IMR-90 (cell line): ENCODE results near the gene MRPL28. TPM values are rescaled to one million over a fixed set of nuclear protein-coding genes. Genes with fewer than 3 reads are reported as not detected.

Experiments used
- ATAC-seq: fragments of 200-7000 bp; cut with Tn5 transposase; 2 replicates; pipeline ENCODE4 v1.9.1; 2020; ENCODE audit warnings: low read depth, mild to moderate bottlenecking, moderate library complexity
- BruUV-seq: library from RNA; stranded (reverse); fragments of 400-500 nt; replicated peaks from 2 replicates; lab custom pipeline; 2021; lab: Mats Ljungman, UMichigan
- CTCF ChIA-PET: fragments of 300-600 bp; formaldehyde crosslinking; extraction: SDS; loops from one replicate; lab custom pipeline; 2021; ENCODE audit warnings: antibody characterized with exemption; lab: Yijun Ruan, JAX
- POLR2A ChIA-PET: fragments of 300-600 bp; sonication (Branson Sonifier 250); formaldehyde crosslinking; loops from one replicate; lab custom pipeline; 2022; ENCODE audit warnings: antibody characterized with exemption; ENCODE audit not compliant: unreplicated experiment; lab: Charles Lee
- DNase-seq: peaks from one replicate; pipeline ENCODE4 v3.0.0; 2013
- H2AFZ ChIP-seq: replicated peaks from 2 replicates; pipeline ENCODE3; 2013; ENCODE audit warnings: low read length, mild to moderate bottlenecking; ENCODE audit not compliant: poor library complexity
- H2AK5ac ChIP-seq: 2 replicates; pipeline ENCODE4 v1.6.1; 2013; ENCODE audit warnings: low read depth, low read length, inconsistent platforms
- H2AK9ac ChIP-seq: replicated peaks from 2 replicates; pipeline ENCODE3; 2013; ENCODE audit warnings: mild to moderate bottlenecking, low read depth, low read length, moderate library complexity; ENCODE audit not compliant: poor library complexity
- H2BK120ac ChIP-seq: 2 replicates; pipeline ENCODE4 v1.6.1; 2013; ENCODE audit warnings: low read depth, low read length, inconsistent platforms
- H2BK15ac ChIP-seq: 3 replicates; pipeline ENCODE4 v1.6.1; 2013; ENCODE audit warnings: low read depth, low read length, inconsistent platforms
- H2BK20ac ChIP-seq: 2 replicates; pipeline ENCODE4 v1.6.1; 2013; ENCODE audit warnings: low read depth, mild to moderate bottlenecking, inconsistent platforms, low read length, moderate library complexity
- H2BK5ac ChIP-seq: 2 replicates; pipeline ENCODE4 v1.6.1; 2013; ENCODE audit warnings: mild to moderate bottlenecking, low read depth, low read length, inconsistent platforms; ENCODE audit not compliant: poor library complexity, severe bottlenecking
- H3K14ac ChIP-seq: replicated peaks from 2 replicates; pipeline ENCODE4 v1.6.1; 2013; ENCODE audit warnings: low read depth, low read length, inconsistent platforms
- H3K18ac ChIP-seq: 2 replicates; pipeline ENCODE4 v1.6.1; 2013; ENCODE audit warnings: low read depth, low read length, control low read depth
- H3K23ac ChIP-seq: 2 replicates; pipeline ENCODE4 v1.6.1; 2013; ENCODE audit warnings: low read depth, low read length, inconsistent platforms
- H3K27ac ChIP-seq: 2 replicates; pipeline ENCODE4 v1.5.1; 2013; ENCODE audit warnings: mild to moderate bottlenecking, control low read depth, low read length; ENCODE audit not compliant: insufficient read depth
- H3K27me3 ChIP-seq: 2 replicates; pipeline ENCODE4 v1.6.1; 2013; ENCODE audit warnings: low read length; ENCODE audit not compliant: control insufficient read depth, insufficient read depth
- H3K36me3 ChIP-seq: 2 replicates; pipeline ENCODE4 v1.6.1; 2013; ENCODE audit warnings: low read length, mixed read lengths; ENCODE audit not compliant: control insufficient read depth, insufficient read depth
- H3K4ac ChIP-seq: 2 replicates; pipeline ENCODE4 v1.6.1; 2013; ENCODE audit warnings: low read depth, low read length, inconsistent platforms
- H3K4me1 ChIP-seq: 2 replicates; pipeline ENCODE4 v1.6.1; 2013; ENCODE audit warnings: low read length, mixed read lengths; ENCODE audit not compliant: control insufficient read depth, insufficient read depth
- H3K4me2 ChIP-seq: 2 replicates; pipeline ENCODE4 v1.6.1; 2013; ENCODE audit warnings: low read depth, mild to moderate bottlenecking, control low read depth, low read length, moderate library complexity
- H3K4me3 ChIP-seq: 2 replicates; pipeline ENCODE4 v1.5.1; 2013; ENCODE audit warnings: low read depth, mild to moderate bottlenecking, control low read depth, low read length, moderate library complexity; ENCODE audit not compliant: insufficient read depth
- H3K56ac ChIP-seq: 2 replicates; pipeline ENCODE4 v1.6.1; 2013; ENCODE audit warnings: low read length, inconsistent platforms; ENCODE audit not compliant: insufficient read depth; ENCODE audit errors: extremely low read depth
- H3K79me1 ChIP-seq, 2 experiments: 2 replicates each; pipeline ENCODE4 v1.6.1; 2013; ENCODE audit warnings: low read length in 2 of 2, inconsistent platforms in 1 of 2, low read depth in 1 of 2
- H3K9ac ChIP-seq: 2 replicates; pipeline ENCODE4 v1.6.1; 2013; ENCODE audit warnings: low read depth, low read length, control low read depth
- H3K9me1 ChIP-seq: 2 replicates; pipeline ENCODE4 v1.6.1; 2013; ENCODE audit warnings: low read length, inconsistent platforms; ENCODE audit not compliant: insufficient read depth
- H3K9me3 ChIP-seq: 2 replicates; pipeline ENCODE4 v1.6.1; 2013; ENCODE audit warnings: low read length; ENCODE audit not compliant: control insufficient read depth, insufficient read depth
- H4K20me1 ChIP-seq: 2 replicates; pipeline ENCODE4 v1.6.1; 2013; ENCODE audit warnings: low read length, inconsistent platforms; ENCODE audit not compliant: insufficient read depth
- H4K5ac ChIP-seq: 2 replicates; pipeline ENCODE4 v1.6.1; 2013; ENCODE audit warnings: mild to moderate bottlenecking, low read depth, low read length, control low read depth
- H4K8ac ChIP-seq, 2 experiments: 2 replicates each; pipeline ENCODE4 v1.6.1; 2013; ENCODE audit warnings: low read depth in 2 of 2, low read length in 2 of 2, control low read depth in 1 of 2, inconsistent platforms in 1 of 2
- H4K91ac ChIP-seq: 2 replicates; pipeline ENCODE4 v1.6.1; 2013; ENCODE audit warnings: low read depth, low read length, inconsistent platforms; ENCODE audit not compliant: insufficient read depth
- CEBPB ChIP-seq: IDR thresholded peaks from 2 replicates; pipeline ENCODE4 v1.6.1; 2012; ENCODE audit warnings: low read depth, low read length, improper control_type of control experiment
- MXI1 ChIP-seq: IDR thresholded peaks from 2 replicates; pipeline ENCODE4 v1.6.1; 2012; ENCODE audit warnings: low read depth, mild to moderate bottlenecking, low read length, moderate library complexity, borderline replicate concordance
- RCOR1 ChIP-seq: IDR thresholded peaks from 2 replicates; pipeline ENCODE4 v1.6.1; 2012; ENCODE audit warnings: mild to moderate bottlenecking, low read length, improper control_type of control experiment; ENCODE audit not compliant: insufficient replicate concordance
- RFX5 ChIP-seq: IDR thresholded peaks from 2 replicates; pipeline ENCODE4 v1.8.0; 2012; ENCODE audit warnings: low read depth, mild to moderate bottlenecking, low read length, moderate library complexity
- WGBS, 2 experiments: methylation state at CpG; one replicate each; pipeline versions ENCODE4 v1.1.5 to v1.1.7; 2013; ENCODE audit warnings: missing lambda C conversion rate in 2 of 2; ENCODE audit not compliant: insufficient read length in 1 of 2; ENCODE audit errors: extremely low coverage in 2 of 2; 5-methylcytosine and 5-hydroxymethylcytosine counted together
- dilution Hi-C: fragments of 300-500 bp; cut with HindIII; formaldehyde crosslinking; loops from one replicate; pipeline ENCODE4 v1.14.3; 2018; ENCODE audit warnings: low sequenced_read_pairs; ENCODE audit not compliant: unreplicated experiment
- in situ Hi-C: fragments of 300-500 bp; cut with MboI; formaldehyde crosslinking; loops from 3 replicates; pipeline ENCODE4 v1.14.3; 2019; ENCODE audit warnings: low sequenced_read_pairs, inconsistent platforms, mixed read lengths
- intact Hi-C: fragments of 100-400 bp; cut with micrococcal nuclease; formaldehyde crosslinking; loops from 2 replicates; pipeline ENCODE4 v1.10.0; 2022
- polyA plus RNA-seq, 3 experiments: library from polyadenylated mRNA; depleted of rRNA; stranded (reverse); fragments of >200 nt; gene quantifications; 2 replicates each; pipeline ENCODE4 v1.2.3, GENCODE V29; 2012; ENCODE audit warnings: low replicate concordance in 1 of 3
- total RNA-seq: library from RNA; depleted of rRNA; stranded (reverse); fragments of >200 nt; gene quantifications from 2 replicates; pipeline ENCODE4 v1.2.3, GENCODE V29; 2012
- TF ChIP-seq, protein P1 (sequence below): fragments of 150-350 bp; IDR thresholded peaks from 2 replicates; pipeline ENCODE4 v1.6.1; 2016; ENCODE audit warnings: low read depth, mild to moderate bottlenecking, low read length, moderate library complexity, borderline replicate concordance
- TF ChIP-seq, protein P2 (sequence below): fragments of 150-350 bp; IDR thresholded peaks from 2 replicates; pipeline ENCODE4 v1.6.1; 2017; ENCODE audit warnings: mild to moderate bottlenecking, antibody characterized with exemption, low read length, low read depth
- TF ChIP-seq, protein P3 (sequence below): conservative IDR thresholded peaks from 2 replicates; pipeline ENCODE4 v1.5.1; 2012; ENCODE audit warnings: mild to moderate bottlenecking, low read depth, low read length, improper control_type of control experiment

The MRPL28 gene
- total and polyA plus RNA-seq, 2 of the 4 experiments (the other 2 are of a cell fraction) = 104 to 181 TPM

DNA sequence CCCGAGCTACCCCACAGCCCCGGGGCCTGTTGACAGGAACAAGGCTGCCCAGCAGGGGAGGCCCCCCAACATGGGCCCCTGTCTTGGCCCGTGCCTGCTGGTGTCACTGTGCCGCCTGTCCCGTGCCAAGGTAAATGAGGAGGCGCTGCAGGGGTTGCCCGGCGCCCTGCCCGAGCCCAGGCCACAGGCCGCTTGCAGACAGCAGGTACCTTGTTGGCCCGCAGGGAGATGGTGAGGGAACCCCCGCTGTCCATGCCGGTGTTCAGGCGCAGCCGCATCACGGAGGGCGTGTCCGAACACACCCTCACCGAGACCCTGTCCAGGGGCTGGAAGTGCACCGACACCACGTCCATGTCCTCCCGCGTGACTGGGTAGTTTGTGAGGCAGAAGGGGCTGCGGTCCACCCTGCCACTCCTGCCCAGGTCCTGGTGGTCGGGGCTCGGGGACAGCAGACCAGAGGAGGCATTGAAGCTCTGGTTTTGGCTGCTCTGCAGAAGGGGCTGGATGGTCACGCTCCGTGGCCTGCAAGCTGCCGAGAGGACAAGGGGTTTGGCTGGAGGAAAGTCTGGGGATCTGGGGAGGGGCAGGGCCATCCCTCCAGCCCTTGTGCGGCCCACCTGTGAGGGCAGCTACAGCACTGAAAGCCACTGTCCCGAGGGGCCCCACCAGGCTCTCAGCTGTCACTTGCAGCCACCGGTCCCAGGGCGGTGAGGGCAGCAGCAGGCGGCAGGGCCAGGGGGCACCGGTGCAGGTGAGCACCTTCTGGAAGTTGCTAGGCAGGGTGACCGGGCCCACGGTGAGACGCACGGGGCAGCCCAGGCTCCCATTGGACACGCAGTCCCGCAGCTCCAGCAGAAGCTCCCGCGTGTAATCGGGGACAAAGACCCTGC, 5.8 kb upstream of the MRPL28 start (continued):
- no peak for TF ChIP-seq RCOR1

DNA sequence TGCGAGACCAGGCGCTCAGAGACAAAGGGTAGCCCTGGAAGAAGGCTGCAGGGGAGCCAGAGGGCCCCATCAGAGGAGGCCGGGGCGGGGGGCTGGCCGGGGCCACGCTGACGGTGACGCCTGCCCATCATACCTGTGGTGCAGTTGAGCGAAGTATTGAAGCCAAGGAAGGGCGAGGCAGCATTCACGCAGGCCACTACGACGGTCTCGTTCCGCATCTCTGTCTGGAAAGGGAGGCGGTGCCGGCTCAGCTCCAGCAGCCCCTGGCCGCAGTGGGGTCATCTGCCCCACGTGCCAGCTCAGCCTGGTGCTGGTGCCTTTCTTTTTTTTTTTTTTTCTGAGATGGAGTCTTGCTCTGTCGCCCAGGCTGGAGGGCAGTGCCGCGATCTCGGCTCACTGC, 4.9 kb upstream of the MRPL28 start:
- intact Hi-C loops = no loop called here
- no peak overlapping the region for H3K14ac ChIP-seq
- no peak overlapping the region for H3K4me2 ChIP-seq
- H3K27ac ChIP-seq = no peak overlapping the region
- H4K91ac ChIP-seq = no peak overlapping the region
- no peak overlapping the region for H2AFZ ChIP-seq
- no peaks in the 10 kb centered on the region for H3K27me3 ChIP-seq
- H3K23ac ChIP-seq = no peak overlapping the region
- DNase-seq = no peak
- no peak overlapping the region for H4K8ac ChIP-seq
- H3K9me1 ChIP-seq = no peaks in the 10 kb centered on the region
- H3K9ac ChIP-seq = no peak overlapping the region
- H3K4ac ChIP-seq = no peak overlapping the region
- H3K18ac ChIP-seq = no peak overlapping the region
- H2AK9ac ChIP-seq = peak overlapping the region; percentile 42
- H3K79me1 ChIP-seq = peaks cover 10 to 19% of the 10 kb centered on the region in 2 experiments; a peak in 3 of 4 replicates
- peaks cover 56% of the 10 kb centered on the region for H3K36me3 ChIP-seq
- no peak overlapping the region for H2BK5ac ChIP-seq
- TF ChIP-seq RCOR1 (no peak), CEBPB (no peak), MXI1 (no peak), RFX5 (no peak)
- TF ChIP-seq, protein P1, sequence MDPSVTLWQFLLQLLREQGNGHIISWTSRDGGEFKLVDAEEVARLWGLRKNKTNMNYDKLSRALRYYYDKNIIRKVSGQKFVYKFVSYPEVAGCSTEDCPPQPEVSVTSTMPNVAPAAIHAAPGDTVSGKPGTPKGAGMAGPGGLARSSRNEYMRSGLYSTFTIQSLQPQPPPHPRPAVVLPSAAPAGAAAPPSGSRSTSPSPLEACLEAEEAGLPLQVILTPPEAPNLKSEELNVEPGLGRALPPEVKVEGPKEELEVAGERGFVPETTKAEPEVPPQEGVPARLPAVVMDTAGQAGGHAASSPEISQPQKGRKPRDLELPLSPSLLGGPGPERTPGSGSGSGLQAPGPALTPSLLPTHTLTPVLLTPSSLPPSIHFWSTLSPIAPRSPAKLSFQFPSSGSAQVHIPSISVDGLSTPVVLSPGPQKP = no peak
- TF ChIP-seq, protein P2, sequence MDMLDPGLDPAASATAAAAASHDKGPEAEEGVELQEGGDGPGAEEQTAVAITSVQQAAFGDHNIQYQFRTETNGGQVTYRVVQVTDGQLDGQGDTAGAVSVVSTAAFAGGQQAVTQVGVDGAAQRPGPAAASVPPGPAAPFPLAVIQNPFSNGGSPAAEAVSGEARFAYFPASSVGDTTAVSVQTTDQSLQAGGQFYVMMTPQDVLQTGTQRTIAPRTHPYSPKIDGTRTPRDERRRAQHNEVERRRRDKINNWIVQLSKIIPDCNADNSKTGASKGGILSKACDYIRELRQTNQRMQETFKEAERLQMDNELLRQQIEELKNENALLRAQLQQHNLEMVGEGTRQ = no peak
- TF ChIP-seq, protein P3, sequence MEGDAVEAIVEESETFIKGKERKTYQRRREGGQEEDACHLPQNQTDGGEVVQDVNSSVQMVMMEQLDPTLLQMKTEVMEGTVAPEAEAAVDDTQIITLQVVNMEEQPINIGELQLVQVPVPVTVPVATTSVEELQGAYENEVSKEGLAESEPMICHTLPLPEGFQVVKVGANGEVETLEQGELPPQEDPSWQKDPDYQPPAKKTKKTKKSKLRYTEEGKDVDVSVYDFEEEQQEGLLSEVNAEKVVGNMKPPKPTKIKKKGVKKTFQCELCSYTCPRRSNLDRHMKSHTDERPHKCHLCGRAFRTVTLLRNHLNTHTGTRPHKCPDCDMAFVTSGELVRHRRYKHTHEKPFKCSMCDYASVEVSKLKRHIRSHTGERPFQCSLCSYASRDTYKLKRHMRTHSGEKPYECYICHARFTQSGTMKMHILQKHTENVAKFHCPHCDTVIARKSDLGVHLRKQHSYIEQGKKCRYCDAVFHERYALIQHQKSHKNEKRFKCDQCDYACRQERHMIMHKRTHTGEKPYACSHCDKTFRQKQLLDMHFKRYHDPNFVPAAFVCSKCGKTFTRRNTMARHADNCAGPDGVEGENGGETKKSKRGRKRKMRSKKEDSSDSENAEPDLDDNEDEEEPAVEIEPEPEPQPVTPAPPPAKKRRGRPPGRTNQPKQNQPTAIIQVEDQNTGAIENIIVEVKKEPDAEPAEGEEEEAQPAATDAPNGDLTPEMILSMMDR = no peak
- 94% methylated on average over 16 of the region's 23 CpGs; no CpG with 5 or more reads in 1 of the 2 experiments for WGBS, 2 experiments
- dilution Hi-C loops = no loop called here
- H3K56ac ChIP-seq = no peak overlapping the region
- H2BK120ac ChIP-seq = no peak overlapping the region
- H3K4me3 ChIP-seq = no peak overlapping the region
- no peak overlapping the region for H2AK5ac ChIP-seq
- peaks cover 3% of the 10 kb centered on the region; the same call in 1 of the 2 replicates for H3K4me1 ChIP-seq
- no TSS peak for BruUV-seq
- H2BK20ac ChIP-seq = no peak overlapping the region
- H4K20me1 ChIP-seq = peaks cover 16% of the 10 kb centered on the region
- H3K9me3 ChIP-seq = no peaks in the 10 kb centered on the region
- in situ Hi-C loops = no loop called here
- no peak overlapping the region for H4K5ac ChIP-seq
- POLR2A ChIA-PET = no interaction called here
- H2BK15ac ChIP-seq = no peak overlapping the region
- no peak for ATAC-seq
- CTCF ChIA-PET = interaction anchor here (0.6 kb wide), 1 partner anchor 764 kb away, joined by 3 read pairs; no protein-coding TSS in a partner anchor
